OCI-LY7 (cell line): Measurements from ENCODE around the gene INPP5A. TPM values are rescaled to one million over a fixed set of nuclear protein-coding genes. Genes with fewer than 3 reads are reported as not detected.

Experiments
- BruUV-seq: library from RNA; stranded (reverse); fragments of 400-500 nt; replicated peaks from 2 replicates; lab custom pipeline; 2021; lab: Mats Ljungman, UMichigan
- CTCF ChIA-PET: fragments of 300-600 bp; sonication (Branson Sonifier 250); formaldehyde crosslinking; loops from one replicate; lab custom pipeline; 2022; ENCODE audit warnings: antibody characterized with exemption; ENCODE audit not compliant: unreplicated experiment; lab: Charles Lee
- POLR2A ChIA-PET: fragments of 300-600 bp; sonication (Branson Sonifier 250); formaldehyde crosslinking; loops from one replicate; lab custom pipeline; 2022; ENCODE audit warnings: antibody characterized with exemption; lab: Charles Lee
- DNase-seq: peaks from one replicate; pipeline ENCODE4 v3.0.0-alpha.2; 2015; ENCODE audit warnings: low spot score
- H2AFZ ChIP-seq: fragments of 200-600 bp; sonication (generic), shearing (Covaris generic); 2 replicates; pipeline ENCODE4 v1.6.1; 2014; ENCODE audit warnings: mild to moderate bottlenecking, antibody characterized with exemption, low read length, moderate library complexity
- H3K27ac ChIP-seq: fragments of 200-600 bp; sonication (generic); 2 replicates; pipeline ENCODE4 v1.5.1; 2014; ENCODE audit warnings: mixed run types, low read depth, mild to moderate bottlenecking, moderate library complexity, low read length, inconsistent platforms; ENCODE audit not compliant: poor library complexity, severe bottlenecking
- H3K36me3 ChIP-seq: fragments of 200-600 bp; sonication (generic); 2 replicates; pipeline ENCODE4 v1.6.1; 2014; ENCODE audit warnings: mild to moderate bottlenecking, antibody characterized with exemption, low read length, moderate library complexity, mixed read lengths; ENCODE audit not compliant: insufficient read depth
- H3K4me1 ChIP-seq: fragments of 200-600 bp; sonication (generic); 2 replicates; pipeline ENCODE4 v1.5.1; 2014; ENCODE audit warnings: mild to moderate bottlenecking, low read length; ENCODE audit not compliant: insufficient read depth, poor library complexity, severe bottlenecking
- H3K4me2 ChIP-seq: fragments of 200-600 bp; sonication (generic); 2 replicates; pipeline ENCODE4 v1.6.1; 2014; ENCODE audit warnings: mild to moderate bottlenecking, low read length
- H3K4me3 ChIP-seq: fragments of 200-600 bp; sonication (generic); 2 replicates; pipeline ENCODE4 v1.5.1; 2014; ENCODE audit warnings: mild to moderate bottlenecking, low read depth, low read length; ENCODE audit not compliant: poor library complexity, severe bottlenecking
- H3K79me2 ChIP-seq: fragments of 200-600 bp; sonication (generic); 2 replicates; pipeline ENCODE4 v1.6.1; 2016; ENCODE audit warnings: low read depth, mild to moderate bottlenecking, low read length, moderate library complexity, mixed read lengths; ENCODE audit not compliant: insufficient read depth
- H3K9me2 ChIP-seq: fragments of 200-600 bp; sonication (generic); 2 replicates; pipeline ENCODE4 v1.6.1; 2016; ENCODE audit warnings: mild to moderate bottlenecking, low read length, mixed read lengths; ENCODE audit not compliant: insufficient read depth
- H3K9me3 ChIP-seq: fragments of 200-600 bp; sonication (generic); 2 replicates; pipeline ENCODE4 v1.6.1; 2014; ENCODE audit warnings: mild to moderate bottlenecking, mixed run types, low read length, mixed read lengths
- H4K20me1 ChIP-seq: fragments of 200-600 bp; sonication (generic); 2 replicates; pipeline ENCODE4 v1.6.1; 2014; ENCODE audit warnings: mild to moderate bottlenecking, antibody characterized with exemption, low read length, moderate library complexity, mixed read lengths; ENCODE audit not compliant: insufficient read depth
- CTCF ChIP-seq: fragments of 200-600 bp; sonication (generic); conservative IDR thresholded peaks from 2 replicates; pipeline ENCODE4 v1.5.1; 2014; ENCODE audit warnings: mild to moderate bottlenecking, antibody characterized with exemption, low read length, moderate library complexity, mixed read lengths
- EZH2phosphoT487 ChIP-seq: fragments of 200-600 bp; sonication (generic); IDR thresholded peaks from 2 replicates; pipeline ENCODE4 v1.6.1; 2018; ENCODE audit warnings: low read depth, borderline replicate concordance, mild to moderate bottlenecking, mixed run types, antibody characterized with exemption, low read length, moderate library complexity, mixed read lengths
- intact Hi-C: fragments of 100-400 bp; cut with micrococcal nuclease; formaldehyde crosslinking; loops from one replicate; pipeline ENCODE4 v1.10.0; 2022; ENCODE audit not compliant: unreplicated experiment
- total RNA-seq, 2 experiments: library from RNA; depleted of rRNA in 1 of 2; stranded (reverse); fragments of >200 nt in 1 of 2; shearing (Covaris generic) in 1 of 2; gene quantifications; 2 replicates each; pipeline ENCODE4 v1.2.3, GENCODE V29; 2014 to 2022

The INPP5A gene
- total RNA-seq, 2 experiments from 2014 or later: 14.5 to 18.4 TPM

- Histone ChIP-seq H3K36me3 (no peaks in the 10 kb centered on the region), H3K4me1 (no peaks in the 10 kb centered on the region), H3K9me3 (peaks cover 11% of the 10 kb centered on the region; the same call in 1 of the 2 replicates), H4K20me1 (no peaks in the 10 kb centered on the region), H3K27ac (no peak overlapping the region), H2AFZ (no peak overlapping the region), H3K79me2 (no peaks in the 10 kb centered on the region), H3K4me2 (no peak overlapping the region), H3K4me3 (no peak overlapping the region), H3K9me2 (no peaks in the 10 kb centered on the region)
- no peak for DNase-seq
- POLR2A ChIA-PET: no interaction called here
- no peak for TF ChIP-seq EZH2phosphoT487
- no peak for TF ChIP-seq CTCF
- no TSS peak for BruUV-seq
- CTCF ChIA-PET: no interaction called here
- intact Hi-C loops: no loop called here
Observed at GRCh38 chr10:132616170-132616995, 78.8 kb downstream of the INPP5A start.

- Histone ChIP-seq H4K20me1 (no peaks in the 10 kb centered on the region), H3K4me2 (no peak overlapping the region), H2AFZ (no peak overlapping the region), H3K4me3 (no peak overlapping the region), H3K36me3 (no peaks in the 10 kb centered on the region), H3K4me1 (no peaks in the 10 kb centered on the region), H3K79me2 (no peaks in the 10 kb centered on the region), H3K9me3 (peaks cover 15% of the 10 kb centered on the region; the same call in 1 of the 2 replicates), H3K27ac (no peak overlapping the region), H3K9me2 (no peaks in the 10 kb centered on the region)
- POLR2A ChIA-PET: interaction anchor here (0.6 kb wide), 1 partner anchor 284 kb away, joined by 4 read pairs; no protein-coding TSS in a partner anchor
- DNase-seq: no peak
- TF ChIP-seq EZH2phosphoT487 (no peak), CTCF (no peak)
- intact Hi-C loops: no loop called here
- CTCF ChIA-PET: no interaction called here
- no TSS peak for BruUV-seq
Observed at GRCh38 chr10:132616996-132617736, 79.6 kb downstream of the INPP5A start.
